Lower leg skin (tissue), 4 donors: Measurements from ENCODE around the gene CSF3R. TPM values are rescaled to one million over a fixed set of nuclear protein-coding genes. Genes with fewer than 3 reads are reported as not detected.

Source experiments
- DNase-seq, 2 donors: peaks; one replicate each; pipeline ENCODE4 v3.0.0-alpha.2; 2019; ENCODE audit warnings: low spot score in 2 of 2
- H3K4me3 ChIP-seq: fragments of 200-600 bp; sonication (generic); 2 replicates; pipeline ENCODE4 v1.5.1; 2017; ENCODE audit warnings: mild to moderate bottlenecking, low read depth; ENCODE audit not compliant: poor library complexity, severe bottlenecking
- POLR2A ChIP-seq, 2 donors: fragments of 450-650 bp; IDR thresholded peaks; one replicate each; pipeline ENCODE4 v1.6.1; 2016 to 2017; ENCODE audit warnings: antibody characterized with exemption in 2 of 2, mild to moderate bottlenecking in 1 of 2, moderate library complexity in 1 of 2
- WGBS, 2 donors: methylation state at CpG; one replicate each; pipeline ENCODE4 v1.1.5; 2018; 5-methylcytosine and 5-hydroxymethylcytosine counted together
- intact Hi-C: fragments of 100-400 bp; cut with DNase I; formaldehyde crosslinking; loops from one replicate; pipeline ENCODE4 v1.15.0; 2023; ENCODE audit warnings: low total_unique reads
- total RNA-seq, 4 donors: library from RNA; depleted of rRNA; stranded (reverse); fragments of >200 nt; gene quantifications; one replicate each; pipeline ENCODE4 v1.1.0, GENCODE V29; 2016
- TF ChIP-seq, protein P1 (sequence below), 3 donors: fragments of 450-650 bp; IDR thresholded peaks; one replicate each; pipeline ENCODE4 v1.5.1; 2016; ENCODE audit warnings: antibody characterized with exemption in 3 of 3, mild to moderate bottlenecking in 3 of 3, moderate library complexity in 2 of 3

CSF3R gene
- total RNA-seq, 4 donors from 2014 or later: 0.69 to 3.1 (median 2.3) TPM

DNA sequence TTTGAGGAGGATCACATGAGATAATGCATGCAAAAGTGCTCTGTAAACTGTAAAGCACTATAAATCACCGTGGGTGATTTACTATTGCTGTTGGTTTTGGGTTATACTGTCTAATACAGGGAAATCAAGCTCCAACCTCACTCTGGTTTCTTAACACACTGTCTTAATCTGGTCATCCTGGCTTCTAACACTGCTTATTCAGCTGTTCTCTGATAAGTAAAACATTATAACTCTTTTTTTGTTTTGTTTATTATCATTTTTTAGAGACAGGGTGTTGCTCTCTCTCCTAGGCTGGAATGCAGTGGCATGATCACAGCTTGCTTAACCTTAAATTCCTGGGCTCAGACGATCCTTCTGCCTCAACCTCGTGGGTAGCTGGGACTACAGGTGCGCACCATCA lies 63.1 kb downstream of the CSF3R start:
- H3K4me3 ChIP-seq: no peak overlapping the region
- WGBS, 2 donors: 75 to 86% methylated on average over 4 of the region's 4 CpGs
- DNase-seq: no peak
- intact Hi-C loops: no loop called here
- TF ChIP-seq, protein P1, sequence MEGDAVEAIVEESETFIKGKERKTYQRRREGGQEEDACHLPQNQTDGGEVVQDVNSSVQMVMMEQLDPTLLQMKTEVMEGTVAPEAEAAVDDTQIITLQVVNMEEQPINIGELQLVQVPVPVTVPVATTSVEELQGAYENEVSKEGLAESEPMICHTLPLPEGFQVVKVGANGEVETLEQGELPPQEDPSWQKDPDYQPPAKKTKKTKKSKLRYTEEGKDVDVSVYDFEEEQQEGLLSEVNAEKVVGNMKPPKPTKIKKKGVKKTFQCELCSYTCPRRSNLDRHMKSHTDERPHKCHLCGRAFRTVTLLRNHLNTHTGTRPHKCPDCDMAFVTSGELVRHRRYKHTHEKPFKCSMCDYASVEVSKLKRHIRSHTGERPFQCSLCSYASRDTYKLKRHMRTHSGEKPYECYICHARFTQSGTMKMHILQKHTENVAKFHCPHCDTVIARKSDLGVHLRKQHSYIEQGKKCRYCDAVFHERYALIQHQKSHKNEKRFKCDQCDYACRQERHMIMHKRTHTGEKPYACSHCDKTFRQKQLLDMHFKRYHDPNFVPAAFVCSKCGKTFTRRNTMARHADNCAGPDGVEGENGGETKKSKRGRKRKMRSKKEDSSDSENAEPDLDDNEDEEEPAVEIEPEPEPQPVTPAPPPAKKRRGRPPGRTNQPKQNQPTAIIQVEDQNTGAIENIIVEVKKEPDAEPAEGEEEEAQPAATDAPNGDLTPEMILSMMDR (IDR thresholded peaks at IDR 0.05): no peak
- no peak for TF ChIP-seq POLR2A (IDR thresholded peaks at IDR 0.05)

DNA sequence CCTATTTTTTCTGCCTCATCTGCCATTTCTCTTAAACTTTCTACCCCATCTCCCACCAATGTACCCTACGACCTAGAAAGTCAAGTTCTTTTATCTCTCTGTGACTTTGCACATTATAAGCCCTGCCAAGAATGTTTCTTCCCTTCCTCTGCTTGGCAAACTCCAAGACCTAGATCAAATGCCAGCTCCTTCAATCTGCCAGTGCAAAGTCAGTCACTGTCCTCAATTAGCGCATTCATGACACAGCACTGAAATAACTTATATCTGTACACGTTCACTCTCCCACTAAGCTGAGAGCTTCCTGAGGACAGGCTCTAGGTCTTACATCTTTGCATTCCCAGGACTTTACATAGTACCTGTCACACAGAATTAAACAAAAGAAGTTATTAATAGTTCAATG lies 63.6 kb downstream of the CSF3R start:
- no peak for TF ChIP-seq POLR2A (IDR thresholded peaks at IDR 0.05)
- TF ChIP-seq, protein P1 (IDR thresholded peaks at IDR 0.05): no peak
- DNase-seq: no peak
- no peak overlapping the region for H3K4me3 ChIP-seq
- intact Hi-C loops: no loop called here
- WGBS, 2 donors: 67 to 69% methylated on average over 3 of the region's 3 CpGs

DNA sequence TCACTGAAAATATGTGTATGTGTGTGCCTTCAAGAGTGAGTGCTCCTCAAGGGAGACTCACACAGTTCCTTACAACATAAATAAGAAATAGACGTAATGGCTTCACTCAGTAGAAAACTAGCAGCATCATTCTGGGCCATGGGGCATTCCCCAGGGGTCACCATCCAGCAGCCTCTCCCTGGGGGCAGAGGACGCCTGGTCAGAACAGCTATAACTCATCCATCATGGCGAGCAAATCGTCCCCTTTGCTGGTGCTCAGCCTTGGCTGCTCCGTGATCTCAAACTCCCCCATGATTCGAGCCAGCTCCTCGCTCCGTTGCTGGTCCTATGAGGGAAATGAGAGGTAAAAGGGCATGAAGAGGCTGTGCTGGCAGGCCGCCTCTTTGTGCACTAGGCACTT lies 64.8 kb downstream of the CSF3R start:
- no peak for DNase-seq
- H3K4me3 ChIP-seq: no peak overlapping the region
- TF ChIP-seq, protein P1 (IDR thresholded peaks at IDR 0.05): no peak
- TF ChIP-seq POLR2A (IDR thresholded peaks at IDR 0.05): no peak
- WGBS, 2 donors: 87 to 90% methylated on average over 9 of the region's 9 CpGs
- intact Hi-C loops: no loop called here

Other genes with a start within 250 kb of the CSF3R start
- 10 to 100 TPM in 3 of 4 donors, 1 to 10 TPM in 1; 9.8 to 20.9 (median 14.6) TPM for gene SH3D21, start 176.5 kb downstream of the CSF3R start, total RNA-seq
- 10 to 100 TPM; 29.8 to 35.5 (median 34.3) TPM for gene EVA1B, start 159.3 kb downstream of the CSF3R start, total RNA-seq
- gene STK40, start 97.0 kb downstream of the CSF3R start, total RNA-seq: 10 to 100 TPM; 58.7 to 73.1 (median 63.0) TPM
- 10 to 100 TPM; 21.0 to 32.2 (median 27.0) TPM for gene LSM10, start 85.0 kb downstream of the CSF3R start, total RNA-seq
- gene OSCP1, start 32.5 kb downstream of the CSF3R start, total RNA-seq: 1 to 10 TPM; 4.0 to 8.5 (median 4.8) TPM
- gene MRPS15, start 18.5 kb downstream of the CSF3R start, total RNA-seq: 10 to 100 TPM; 62.8 to 84.6 (median 65.1) TPM